Left ventricle myocardium inferior (tissue), 1 donor: ENCODE measurements around the gene JTB. TPM values are rescaled to one million over a fixed set of nuclear protein-coding genes. Genes with fewer than 3 reads are reported as not detected.

Experiments
- DNase-seq: peaks from one replicate; pipeline ENCODE4 v3.0.0-alpha.2; 2020
- H3K27ac ChIP-seq: fragments of 200-600 bp; replicated peaks from 2 replicates; pipeline ENCODE4 v1.8.0; 2021
- H3K27me3 ChIP-seq: fragments of 200-600 bp; 2 replicates; pipeline ENCODE4 v1.8.0; 2021; ENCODE audit warnings: low read depth
- H3K36me3 ChIP-seq: fragments of 200-600 bp; 2 replicates; pipeline ENCODE4 v1.8.0; 2021
- H3K4me1 ChIP-seq: fragments of 200-600 bp; 2 replicates; pipeline ENCODE4 v1.8.0; 2021
- H3K4me3 ChIP-seq: fragments of 200-600 bp; 2 replicates; pipeline ENCODE4 v1.8.0; 2021; ENCODE audit warnings: mild to moderate bottlenecking, moderate library complexity
- H3K9me3 ChIP-seq: fragments of 200-600 bp; replicated peaks from 2 replicates; pipeline ENCODE4 v1.8.0; 2021
- intact Hi-C: fragments of 100-400 bp; cut with micrococcal nuclease; formaldehyde crosslinking; loops from one replicate; pipeline ENCODE4 v1.11.0; 2022
- microRNA-seq: library from miRNA; unstranded; fragments of <30 nt; microRNA quantifications from one replicate; pipeline ENCODE4 v1.2.0, GENCODE V29; 2020
- total RNA-seq: library from RNA; stranded (reverse); fragmentation: NEBNext Ultra II Directional; extraction: Animal tissue kit (Norgen Biotek cat#: 25700); gene quantifications from one replicate; pipeline ENCODE4 v1.2.1, GENCODE V29; 2021
- TF ChIP-seq, protein P1 (sequence below): fragments of 200-600 bp; IDR thresholded peaks from 2 replicates; pipeline ENCODE4 v1.8.0; 2021; ENCODE audit warnings: antibody characterized with exemption, mild to moderate bottlenecking, borderline replicate concordance
- donor health status: DM: no; HTN: yes; CAD: no; lungs with severe emphysema.

Gene JTB
- total RNA-seq, 1 donor from 2014 or later: 75.8 TPM

DNA sequence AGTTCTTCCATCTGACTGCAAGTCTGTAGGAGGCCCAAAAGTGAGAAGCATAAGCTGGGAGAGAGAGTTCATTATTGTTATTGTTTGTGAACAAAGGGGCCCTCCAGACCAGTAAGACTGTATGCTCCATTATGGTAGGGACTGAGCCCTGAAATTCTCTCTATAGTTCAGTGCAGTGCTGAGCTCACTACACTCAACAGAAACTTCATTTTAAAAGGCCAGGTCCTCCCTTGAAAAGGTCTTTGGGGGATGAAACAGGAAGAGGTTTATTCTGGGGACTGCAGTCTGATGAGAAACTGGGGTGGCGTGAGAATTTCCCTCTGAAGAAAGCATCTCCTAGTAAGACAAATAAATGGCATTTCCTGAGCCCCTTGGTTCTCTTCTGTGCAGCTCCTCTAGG is 49.2 kb downstream of the JTB start:
- intact Hi-C loops: no loop called here
- Histone ChIP-seq H3K27me3 (no peaks in the 10 kb centered on the region), H3K27ac (peak overlapping the region; percentile 63), H3K36me3 (peaks cover 18% of the 10 kb centered on the region), H3K9me3 (no peaks in the 10 kb centered on the region), H3K4me1 (peaks cover 26% of the 10 kb centered on the region), H3K4me3 (no peak overlapping the region)
- no peak for DNase-seq
- TF ChIP-seq, protein P1, sequence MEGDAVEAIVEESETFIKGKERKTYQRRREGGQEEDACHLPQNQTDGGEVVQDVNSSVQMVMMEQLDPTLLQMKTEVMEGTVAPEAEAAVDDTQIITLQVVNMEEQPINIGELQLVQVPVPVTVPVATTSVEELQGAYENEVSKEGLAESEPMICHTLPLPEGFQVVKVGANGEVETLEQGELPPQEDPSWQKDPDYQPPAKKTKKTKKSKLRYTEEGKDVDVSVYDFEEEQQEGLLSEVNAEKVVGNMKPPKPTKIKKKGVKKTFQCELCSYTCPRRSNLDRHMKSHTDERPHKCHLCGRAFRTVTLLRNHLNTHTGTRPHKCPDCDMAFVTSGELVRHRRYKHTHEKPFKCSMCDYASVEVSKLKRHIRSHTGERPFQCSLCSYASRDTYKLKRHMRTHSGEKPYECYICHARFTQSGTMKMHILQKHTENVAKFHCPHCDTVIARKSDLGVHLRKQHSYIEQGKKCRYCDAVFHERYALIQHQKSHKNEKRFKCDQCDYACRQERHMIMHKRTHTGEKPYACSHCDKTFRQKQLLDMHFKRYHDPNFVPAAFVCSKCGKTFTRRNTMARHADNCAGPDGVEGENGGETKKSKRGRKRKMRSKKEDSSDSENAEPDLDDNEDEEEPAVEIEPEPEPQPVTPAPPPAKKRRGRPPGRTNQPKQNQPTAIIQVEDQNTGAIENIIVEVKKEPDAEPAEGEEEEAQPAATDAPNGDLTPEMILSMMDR: no peak

DNA sequence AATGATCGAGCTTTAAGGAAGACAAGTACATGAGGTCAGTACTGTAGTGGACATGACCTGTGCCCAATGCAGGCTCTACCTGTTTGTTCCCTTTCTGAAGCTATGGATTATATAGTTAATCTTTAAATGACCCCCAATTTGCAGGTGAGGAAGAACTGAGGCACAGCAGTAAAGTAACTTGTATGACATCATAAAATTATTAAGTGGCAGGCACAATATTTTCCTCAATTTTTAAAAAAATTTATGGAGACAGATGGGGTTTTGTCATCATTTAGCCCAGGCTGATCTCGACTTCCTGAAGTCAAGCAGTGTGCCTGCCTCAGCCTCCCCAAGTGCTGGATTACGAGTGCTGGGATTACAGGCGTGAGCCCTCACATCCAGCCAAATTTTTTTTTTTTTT is 51.1 kb downstream of the JTB start:
- H3K4me1 ChIP-seq: peaks cover 41% of the 10 kb centered on the region
- H3K36me3 ChIP-seq: no peaks in the 10 kb centered on the region
- no peaks in the 10 kb centered on the region for H3K9me3 ChIP-seq
- H3K27me3 ChIP-seq: no peaks in the 10 kb centered on the region
- no peak overlapping the region for H3K27ac ChIP-seq
- intact Hi-C loops: no loop called here
- no peak for DNase-seq
- no peak overlapping the region for H3K4me3 ChIP-seq
- TF ChIP-seq, protein P1: no peak

Small RNA genes within 50 kb of the gene (microRNA-seq; reads per million reads assigned to microRNA genes)
- gene MIR6737: not detected

Other genes starting within 250 kb of the JTB start
- 34.3 TPM for gene INTS3, start 249.6 kb downstream of the JTB start, total RNA-seq
- 10.5 TPM for gene SLC27A3, start 202.3 kb downstream of the JTB start, total RNA-seq
- 35.4 TPM for gene GATAD2B, start 54.7 kb downstream of the JTB start, total RNA-seq
- gene DENND4B, start 31.0 kb downstream of the JTB start, total RNA-seq: 44.6 TPM
- gene CRTC2, start 19.1 kb downstream of the JTB start, total RNA-seq: 19.7 TPM
- 39.8 TPM for gene SLC39A1, start 14.1 kb downstream of the JTB start, total RNA-seq
- gene CREB3L4, start 9.8 kb downstream of the JTB start, total RNA-seq: 4.8 TPM
- gene RAB13, start 8.7 kb upstream of the JTB start, total RNA-seq: 59.3 TPM
- 1,061 TPM for gene RPS27, start 13.1 kb upstream of the JTB start, total RNA-seq
- 0.30 TPM for gene NUP210L, start 177.4 kb upstream of the JTB start, total RNA-seq
- 161 TPM for gene TPM3, start 214.4 kb upstream of the JTB start, total RNA-seq
- gene CFAP141, start 228.7 kb upstream of the JTB start, total RNA-seq: not detected
- 101 TPM for gene UBAP2L, start 243.3 kb upstream of the JTB start, total RNA-seq